ENCODE measurements around the gene C1QL4.
"Not testable (repeated sequence)": the region's sequence is repeated elsewhere in the genome, so short reads cannot be mapped to it uniquely, and the experiment has no call there.

Gene C1QL4

DNA sequence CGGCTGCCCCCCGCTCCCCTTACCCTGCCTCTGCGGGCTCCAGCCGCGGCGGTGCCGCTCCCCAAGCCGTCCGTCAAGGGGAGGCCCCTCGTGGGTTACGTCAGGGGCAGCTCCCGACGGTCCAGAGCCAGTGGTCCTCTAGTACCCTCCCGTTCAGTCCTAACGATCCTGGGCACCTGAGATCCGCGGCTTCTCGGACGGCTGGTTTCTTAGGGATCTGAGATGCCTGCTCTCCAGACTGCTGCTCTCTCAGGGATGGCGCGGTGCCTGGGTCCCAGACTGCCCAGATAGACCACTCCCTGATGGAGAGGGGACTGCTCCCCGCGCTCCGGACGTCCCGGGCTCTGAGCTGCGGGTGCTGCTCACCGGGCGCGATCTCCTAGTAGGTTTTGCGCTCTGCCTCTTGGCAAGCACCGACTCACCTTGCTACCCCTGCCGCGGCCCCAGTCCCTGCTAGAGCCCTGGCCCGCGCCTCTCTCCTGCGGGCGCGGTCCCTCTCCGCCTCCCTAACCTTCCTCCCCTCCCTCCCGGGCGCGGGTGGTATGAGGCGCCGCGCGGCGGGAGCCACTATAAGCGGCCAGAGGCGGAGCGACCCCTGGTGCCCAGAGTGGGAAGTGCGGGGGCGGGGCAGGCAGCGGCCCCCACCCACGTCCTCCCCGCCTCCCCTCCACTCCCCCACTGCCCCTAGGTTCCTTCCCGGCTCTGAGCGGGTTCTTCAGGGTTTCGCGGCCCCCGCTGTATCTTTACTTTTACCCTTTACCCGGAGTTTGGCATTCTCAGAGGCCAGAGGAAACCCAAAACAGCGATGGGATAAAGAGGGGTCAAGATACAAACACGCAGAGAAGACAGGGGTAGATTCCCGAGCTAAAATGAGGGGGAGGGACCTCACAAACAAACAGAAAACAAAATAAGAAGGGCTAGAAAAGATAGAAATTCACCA, at the start of gene C1QL4:
TSS of gene C1QL4 (minus strand) at position 544 of the 940 bp plus-strand sequence. CDS start 711 bp downstream, outside the sequence.
- H3K4me3 ChIP-seq (ENCODE audit: low read length): peak within 1 kb of the TSS; percentile 47
- TF ChIP-seq CTCF (conservative IDR thresholded peaks at IDR 0.05; ENCODE audit: low read length): peak; percentile 68
- peak; percentile 45 for DNase-seq (ENCODE audit: low read depth)

- not testable (repeated sequence) for H3K4me3 ChIP-seq (ENCODE audit: low read length); DNase-seq (ENCODE audit: low read depth)
Observed at GRCh38 chr12:49380184-49380583, 43.2 kb upstream of the C1QL4 start.

GRCh38 chr12:49377386-49377785, 40.4 kb upstream of the C1QL4 start:
- no peak for TF ChIP-seq CTCF (conservative IDR thresholded peaks at IDR 0.05; ENCODE audit: low read length)
- no peak overlapping the region for H3K4me3 ChIP-seq (ENCODE audit: low read length)
- DNase-seq (ENCODE audit: low read depth): no peak

DNA sequence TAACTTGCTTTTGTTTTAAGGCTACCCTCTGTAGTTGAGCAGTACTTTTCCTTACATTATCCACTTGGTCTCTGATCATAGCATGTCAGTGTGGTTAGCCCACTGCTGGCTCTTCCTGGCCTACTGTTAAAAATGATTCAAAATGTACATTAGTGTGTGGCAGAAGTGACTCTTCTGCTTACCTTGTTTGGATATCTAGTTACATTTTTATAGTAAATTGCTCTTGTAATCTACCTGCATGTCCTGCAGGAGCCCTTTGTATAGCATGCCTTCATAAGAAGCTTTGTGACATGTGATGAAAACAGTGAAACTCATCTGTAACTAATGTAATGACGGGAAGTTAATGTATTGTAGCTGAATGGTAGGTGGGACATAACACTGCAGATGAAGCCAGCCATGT, 38.4 kb upstream of the C1QL4 start:
- DNase-seq (ENCODE audit: low read depth): no peak
- no peak for TF ChIP-seq CTCF (conservative IDR thresholded peaks at IDR 0.05; ENCODE audit: low read length)
- no peak overlapping the region for H3K4me3 ChIP-seq (ENCODE audit: low read length)

- DNase-seq (ENCODE audit: low read depth): no peak
- no peak for TF ChIP-seq CTCF (conservative IDR thresholded peaks at IDR 0.05; ENCODE audit: low read length)
- H3K4me3 ChIP-seq (ENCODE audit: low read length): no peak overlapping the region
Observed at GRCh38 chr12:49370539-49370938, 33.6 kb upstream of the C1QL4 start.

DNA sequence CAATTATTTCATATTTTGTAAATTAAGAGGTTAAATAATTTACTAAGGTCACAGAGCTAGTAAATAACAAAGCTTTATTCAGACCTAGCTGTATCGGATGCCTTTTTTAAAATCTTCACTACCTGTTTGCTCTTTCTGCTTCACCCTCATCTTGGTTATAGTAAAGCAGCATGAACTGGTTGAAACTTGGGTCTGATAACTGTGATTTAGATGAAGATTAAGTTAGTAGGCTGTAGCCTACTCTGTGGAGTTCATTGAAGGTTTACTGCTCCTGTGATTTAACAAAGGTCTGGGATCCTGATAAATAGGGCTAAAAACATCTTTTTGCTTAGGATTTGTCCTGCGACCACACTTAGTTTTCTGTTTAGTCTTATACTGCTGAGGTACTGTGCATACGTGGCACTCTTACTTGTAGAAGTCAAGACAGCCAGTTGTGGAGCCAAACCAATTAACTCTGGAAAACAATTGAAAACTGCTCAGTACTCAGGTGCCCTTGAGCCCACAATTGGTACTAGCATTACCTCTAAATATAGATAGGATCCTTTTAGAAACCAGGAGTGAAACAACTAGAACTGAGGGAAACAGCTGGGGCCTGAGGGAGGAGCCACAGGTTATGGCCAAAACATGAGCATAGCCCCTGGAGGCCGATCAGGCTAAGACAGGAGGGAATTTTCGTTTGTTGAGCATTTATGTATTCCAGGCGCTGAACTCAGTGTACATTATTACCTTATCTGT, 32.6 kb upstream of the C1QL4 start:
- DNase-seq (ENCODE audit: low read depth): peak; percentile 49
- H3K4me3 ChIP-seq (ENCODE audit: low read length): peak overlapping the region; percentile 19
- TF ChIP-seq CTCF (conservative IDR thresholded peaks at IDR 0.05; ENCODE audit: low read length): peak; percentile 61

GRCh38 chr12:49368240-49368600, 31.2 kb upstream of the C1QL4 start:
- peak overlapping the region; percentile 84 for H3K4me3 ChIP-seq (ENCODE audit: low read length)
- DNase-seq (ENCODE audit: low read depth): no peak
- TF ChIP-seq CTCF (conservative IDR thresholded peaks at IDR 0.05; ENCODE audit: low read length): no peak

All from AG10803 (cell line).